Kidney epithelial cell (primary cell): ENCODE measurements around the gene CCDC73. TPM values are rescaled to one million over a fixed set of nuclear protein-coding genes. Genes with fewer than 3 reads are reported as not detected.

Experiments
- DNase-seq: peaks from one replicate; pipeline ENCODE4 v3.0.0-alpha.2; 2010; ENCODE audit warnings: low read depth
- H3K27me3 ChIP-seq: 2 replicates; pipeline ENCODE4 v1.6.0; 2011; ENCODE audit warnings: low read length; ENCODE audit not compliant: control insufficient read depth, insufficient read depth
- H3K36me3 ChIP-seq: 2 replicates; pipeline ENCODE4 v1.5.1; 2011; ENCODE audit warnings: low read length; ENCODE audit not compliant: control insufficient read depth, insufficient read depth
- H3K4me3 ChIP-seq: 2 replicates; pipeline ENCODE4 v1.5.1; 2011; ENCODE audit warnings: low read depth, mild to moderate bottlenecking, control low read depth, low read length
- CTCF ChIP-seq: IDR thresholded peaks from 2 replicates; pipeline ENCODE4 v1.5.1; 2011; ENCODE audit warnings: mild to moderate bottlenecking, moderate library complexity, low read length, control low read depth, inconsistent platforms; ENCODE audit not compliant: insufficient read depth, poor library complexity, severe bottlenecking
- total RNA-seq: library from RNA; depleted of rRNA; stranded (reverse); fragments of >200 nt; gene quantifications from 2 replicates; pipeline ENCODE4 v1.2.3, GENCODE V29; 2015

CCDC73 gene
- total RNA-seq: 0.07 TPM in 1 of 2 replicates, not detected in the other

GRCh38 chr11:32794439-32794838 is at the start of gene CCDC73:
Gene CCDC73 (minus strand): TSS chr11:32794662. CDS start chr11:32760243, 34,419 bp downstream.
- no peak for DNase-seq
- H3K36me3 ChIP-seq: no peaks in the 10 kb centered on the region
- H3K27me3 ChIP-seq: no peaks in the 10 kb centered on the region
- H3K4me3 ChIP-seq: no peak within 1 kb of the TSS
- TF ChIP-seq CTCF: no peak

- no peak for TF ChIP-seq CTCF
- Histone ChIP-seq H3K4me3 (no peak overlapping the region), H3K27me3 (no peaks in the 10 kb centered on the region), H3K36me3 (no peaks in the 10 kb centered on the region)
- no peak for DNase-seq
These were observed 49.1 kb upstream of the CCDC73 start for GRCh38 chr11:32843544-32843943.

- DNase-seq: no peak
- Histone ChIP-seq H3K27me3 (no peaks in the 10 kb centered on the region), H3K36me3 (no peaks in the 10 kb centered on the region), H3K4me3 (no peak overlapping the region)
- no peak for TF ChIP-seq CTCF
These were observed 46.1 kb upstream of the CCDC73 start for GRCh38 chr11:32840587-32840986.

- TF ChIP-seq CTCF: no peak
These were observed 44.8 kb upstream of the CCDC73 start for GRCh38 chr11:32839308-32839707.

GRCh38 chr11:32838505-32839274 is 44.2 kb upstream of the CCDC73 start:
- no peaks in the 10 kb centered on the region for H3K27me3 ChIP-seq
- no peak for TF ChIP-seq CTCF
- no peaks in the 10 kb centered on the region for H3K36me3 ChIP-seq
- no peak for DNase-seq
- no peak overlapping the region for H3K4me3 ChIP-seq

More at GRCh38 chr11:32839308-32839707, 44.8 kb upstream of the CCDC73 start:
- H3K36me3 ChIP-seq: no peaks in the 10 kb centered on the region
- H3K4me3 ChIP-seq: no peak overlapping the region
- DNase-seq: no peak
- H3K27me3 ChIP-seq: no peaks in the 10 kb centered on the region

GRCh38 chr11:32836946-32837345 is 42.5 kb upstream of the CCDC73 start:
- no peak overlapping the region for H3K4me3 ChIP-seq
- no peaks in the 10 kb centered on the region for H3K27me3 ChIP-seq
- TF ChIP-seq CTCF: no peak
- DNase-seq: no peak
- H3K36me3 ChIP-seq: no peaks in the 10 kb centered on the region
